ENCODE measurements around the gene TMBIM6. TPM values are rescaled to one million over a fixed set of nuclear protein-coding genes. Genes with fewer than 3 reads are reported as not detected.

The TMBIM6 gene
- polyA plus RNA-seq, 3 donors = 315 to 1,453 (median 1,396) TPM

DNA sequence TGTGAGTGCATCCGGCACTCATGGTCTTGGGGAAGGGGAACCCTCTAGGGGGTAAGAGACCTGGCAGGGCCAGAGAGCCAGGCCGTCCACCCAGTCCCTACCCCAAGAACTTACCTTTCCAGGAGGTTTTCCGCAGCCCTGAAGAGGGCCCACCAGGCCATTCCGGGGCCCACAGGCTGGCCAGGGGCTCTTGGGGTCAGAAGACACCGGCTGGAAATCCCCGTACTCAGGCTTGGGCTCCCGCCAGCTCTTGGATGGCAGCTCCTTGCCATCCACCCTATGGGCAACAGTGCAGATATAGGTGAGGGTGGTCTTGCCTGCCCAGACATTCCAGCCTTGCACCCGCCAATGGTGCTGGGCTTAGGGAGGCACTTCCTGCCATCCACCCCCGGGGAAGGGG lies 52.3 kb downstream of the TMBIM6 start:
- H3K4me3 Mint-ChIP-seq = no peak overlapping the region
- H3K4me1 Mint-ChIP-seq = peaks cover 15% of the 10 kb centered on the region
- Histone ChIP-seq H3K27me3 (ENCODE audit: control insufficient read depth in 2 of 2, insufficient read depth in 2 of 2, low read length in 2 of 2) (no peaks in the 10 kb centered on the region), H3K4me2 (replicated peaks; ENCODE audit: extremely low read depth, low read length, poor library complexity, severe bottlenecking) (no peak overlapping the region), H3K4me1 (ENCODE audit: control insufficient read depth in 1 of 2, insufficient read depth in 2 of 2, low read length in 2 of 2) (peaks cover 17 to 20% of the 10 kb centered on the region in 2 donors), H4K20me1 (ENCODE audit: insufficient read depth, low read length) (peaks cover 15% of the 10 kb centered on the region), H3K9me3 (replicated peaks in 1 of 2; ENCODE audit: control insufficient read depth in 1 of 2, insufficient read depth in 1 of 2, low read length in 2 of 2) (no peaks in the 10 kb centered on the region), H3K9ac (ENCODE audit: insufficient read depth, low read length, poor library complexity, severe bottlenecking) (no peak overlapping the region), H3K27ac (ENCODE audit: low read depth in 1 of 2, low read length in 2 of 2) (no peak overlapping the region), H2AFZ (ENCODE audit: insufficient read depth, low read depth, low read length, poor library complexity, severe bottlenecking) (no peak overlapping the region), H3K79me2 (ENCODE audit: insufficient read depth, low read length) (no peaks in the 10 kb centered on the region), H3K36me3 (replicated peaks in 1 of 2; ENCODE audit: control insufficient read depth in 1 of 2, insufficient read depth in 2 of 2, low read length in 2 of 2) (peaks cover 69 to 89% of the 10 kb centered on the region in 2 donors), H3K4me3 (replicated peaks in 1 of 3; ENCODE audit: low read depth in 2 of 3, low read length in 3 of 3) (no peak overlapping the region)
- DNase-seq = no peak
- intact Hi-C loops (cut with micrococcal nuclease) = no loop called here
- H3K27me3 Mint-ChIP-seq (ENCODE audit: low read depth in 3 of 3) = peaks cover 0 to 2% (median 0%) of the 10 kb centered on the region in 3 donors
- no peak overlapping the region for H3K27ac Mint-ChIP-seq
- whole genome bisulfite sequencing (ENCODE audit: insufficient coverage) = 92% methylated on average over 3 of the region's 9 CpGs
- TF ChIP-seq, protein P1, sequence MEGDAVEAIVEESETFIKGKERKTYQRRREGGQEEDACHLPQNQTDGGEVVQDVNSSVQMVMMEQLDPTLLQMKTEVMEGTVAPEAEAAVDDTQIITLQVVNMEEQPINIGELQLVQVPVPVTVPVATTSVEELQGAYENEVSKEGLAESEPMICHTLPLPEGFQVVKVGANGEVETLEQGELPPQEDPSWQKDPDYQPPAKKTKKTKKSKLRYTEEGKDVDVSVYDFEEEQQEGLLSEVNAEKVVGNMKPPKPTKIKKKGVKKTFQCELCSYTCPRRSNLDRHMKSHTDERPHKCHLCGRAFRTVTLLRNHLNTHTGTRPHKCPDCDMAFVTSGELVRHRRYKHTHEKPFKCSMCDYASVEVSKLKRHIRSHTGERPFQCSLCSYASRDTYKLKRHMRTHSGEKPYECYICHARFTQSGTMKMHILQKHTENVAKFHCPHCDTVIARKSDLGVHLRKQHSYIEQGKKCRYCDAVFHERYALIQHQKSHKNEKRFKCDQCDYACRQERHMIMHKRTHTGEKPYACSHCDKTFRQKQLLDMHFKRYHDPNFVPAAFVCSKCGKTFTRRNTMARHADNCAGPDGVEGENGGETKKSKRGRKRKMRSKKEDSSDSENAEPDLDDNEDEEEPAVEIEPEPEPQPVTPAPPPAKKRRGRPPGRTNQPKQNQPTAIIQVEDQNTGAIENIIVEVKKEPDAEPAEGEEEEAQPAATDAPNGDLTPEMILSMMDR (IDR thresholded peaks at IDR 0.05) = no peak
- no peaks in the 10 kb centered on the region for H3K9me3 Mint-ChIP-seq
- peaks cover 53 to 78% of the 10 kb centered on the region in 2 donors for H3K36me3 Mint-ChIP-seq

DNA sequence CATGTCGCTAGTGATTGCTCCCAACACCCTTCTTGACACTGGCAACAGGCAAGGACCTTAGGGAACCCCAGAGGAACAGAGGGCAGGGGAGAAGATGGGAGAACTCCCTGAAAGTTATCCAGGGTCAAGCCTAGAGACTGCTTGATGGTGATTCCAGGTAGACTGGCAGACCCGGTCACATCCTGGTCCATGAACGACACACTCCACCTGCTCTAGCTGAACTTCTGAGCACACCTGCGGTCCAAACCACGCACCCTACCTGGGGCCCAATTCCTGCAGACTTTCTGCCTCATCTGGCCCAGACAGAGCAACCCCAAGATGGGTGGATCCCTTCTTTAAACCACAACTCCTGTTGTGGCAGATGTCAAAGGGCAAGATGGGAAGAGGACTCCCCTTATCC lies 52.7 kb downstream of the TMBIM6 start:
- intact Hi-C loops (cut with micrococcal nuclease) = no loop called here
- Histone ChIP-seq H3K27ac (ENCODE audit: low read depth in 1 of 2, low read length in 2 of 2) (no peak overlapping the region), H3K4me3 (replicated peaks in 1 of 3; ENCODE audit: low read depth in 2 of 3, low read length in 3 of 3) (no peak overlapping the region), H3K9ac (ENCODE audit: insufficient read depth, low read length, poor library complexity, severe bottlenecking) (no peak overlapping the region), H2AFZ (ENCODE audit: insufficient read depth, low read depth, low read length, poor library complexity, severe bottlenecking) (no peak overlapping the region), H4K20me1 (ENCODE audit: insufficient read depth, low read length) (peaks cover 15% of the 10 kb centered on the region), H3K36me3 (replicated peaks in 1 of 2; ENCODE audit: control insufficient read depth in 1 of 2, insufficient read depth in 2 of 2, low read length in 2 of 2) (peaks cover 69 to 93% of the 10 kb centered on the region in 2 donors), H3K4me1 (ENCODE audit: control insufficient read depth in 1 of 2, insufficient read depth in 2 of 2, low read length in 2 of 2) (peaks cover 17 to 20% of the 10 kb centered on the region in 2 donors), H3K4me2 (replicated peaks; ENCODE audit: extremely low read depth, low read length, poor library complexity, severe bottlenecking) (no peak overlapping the region), H3K79me2 (ENCODE audit: insufficient read depth, low read length) (no peaks in the 10 kb centered on the region), H3K9me3 (replicated peaks in 1 of 2; ENCODE audit: control insufficient read depth in 1 of 2, insufficient read depth in 1 of 2, low read length in 2 of 2) (no peaks in the 10 kb centered on the region), H3K27me3 (ENCODE audit: control insufficient read depth in 2 of 2, insufficient read depth in 2 of 2, low read length in 2 of 2) (no peaks in the 10 kb centered on the region)
- DNase-seq = no peak
- Mint-ChIP-seq H3K27ac (no peak overlapping the region), H3K4me3 (no peak overlapping the region), H3K9me3 (no peaks in the 10 kb centered on the region), H3K36me3 (peaks cover 57 to 82% of the 10 kb centered on the region in 2 donors), H3K4me1 (peaks cover 17% of the 10 kb centered on the region), H3K27me3 (ENCODE audit: low read depth in 3 of 3) (peaks cover 0 to 2% (median 0%) of the 10 kb centered on the region in 3 donors)
- WGBS (ENCODE audit: insufficient coverage) = 100% methylated on average over 3 of the region's 5 CpGs
- TF ChIP-seq, protein P1 (IDR thresholded peaks at IDR 0.05) = no peak

Measured in CD14-positive monocyte (primary cell).